Measurements from ENCODE around the gene TTLL7. TPM values are rescaled to one million over a fixed set of nuclear protein-coding genes. Genes with fewer than 3 reads are reported as not detected.
"Not testable (repeated sequence)": the region's sequence is repeated elsewhere in the genome, so short reads cannot be mapped to it uniquely, and the experiment has no call there.

Gene TTLL7
- total and polyA plus RNA-seq, 2 donors (not counting 1 experiment from before 2014, with no cell fraction given): 0.01 TPM; not detected in 1

GRCh38 chr1:83917959-83918358 is 81.0 kb downstream of the TTLL7 start:
- Histone ChIP-seq H3K9ac (ENCODE audit: low read length) (no peak overlapping the region), H3K4me3 (ENCODE audit: control extremely low read depth in 1 of 5, extremely low read depth in 1 of 5, insufficient read depth in 1 of 5, low read depth in 2 of 5, low read length in 4 of 5) (no peak overlapping the region), H4K20me1 (ENCODE audit: control insufficient read depth, insufficient read depth, low read length, poor library complexity, severe bottlenecking) (no peaks in the 10 kb centered on the region), H3K4me1 (ENCODE audit: control insufficient read depth in 2 of 2, insufficient read depth in 2 of 2, low read length in 2 of 2) (no peaks in the 10 kb centered on the region), H3K27ac (ENCODE audit: low read length in 2 of 2) (no peak overlapping the region), H2AFZ (ENCODE audit: insufficient read depth, low read depth, low read length, poor library complexity, severe bottlenecking) (no peak overlapping the region), H3K27me3 (replicated peaks in 1 of 4; ENCODE audit: control extremely low read depth in 1 of 4, control insufficient read depth in 3 of 4, insufficient read depth in 4 of 4, low read length in 3 of 4) (peaks cover 0 to 2% (median 0%) of the 10 kb centered on the region in 4 experiments), H3K79me2 (ENCODE audit: control insufficient read depth, insufficient read depth, low read length) (no peaks in the 10 kb centered on the region), H3K9me3 (ENCODE audit: control extremely low read depth in 1 of 3, control insufficient read depth in 2 of 3, insufficient read depth in 1 of 3, low read length in 2 of 3) (no peaks in the 10 kb centered on the region), H3K4me2 (replicated peaks; ENCODE audit: low read depth, low read length, poor library complexity, severe bottlenecking) (no peak overlapping the region), H3K36me3 (replicated peaks in 1 of 2; ENCODE audit: control extremely low read depth in 1 of 2, control insufficient read depth in 1 of 2, extremely low read depth in 1 of 2, insufficient read depth in 2 of 2, low read length in 1 of 2) (no peaks in the 10 kb centered on the region)
- Mint-ChIP-seq H3K4me3 (no peak overlapping the region), H3K27ac (no peak overlapping the region), H3K4me1 (no peaks in the 10 kb centered on the region), H3K9me3 (ENCODE audit: insufficient read depth) (peaks cover 2% of the 10 kb centered on the region), H3K27me3 (peaks cover 13% of the 10 kb centered on the region)
- DNase-seq (no peak), ATAC-seq (ENCODE audit: low read depth) (no peak)
- POLR2A ChIA-PET: no interaction called here
- TF ChIP-seq EZH2 (IDR thresholded peaks at IDR 0.05; ENCODE audit: borderline replicate concordance, insufficient read depth, low read depth, low read length, poor library complexity, severe bottlenecking) (no peak), CTCF (IDR thresholded peaks at IDR 0.05) (no peak)
- WGBS (ENCODE audit: insufficient coverage): no CpG with 5 or more reads among the region's 1 CpG
- CTCF ChIA-PET: interaction anchor here (0.9 to 2.1 kb wide), 4 partner anchors 8 to 854 kb away, joined by 4 to 12 read pairs (median 6); no protein-coding TSS in a partner anchor
- intact Hi-C loops (cut with micrococcal nuclease): no loop called here

- H3K27me3 ChIP-seq (replicated peaks in 1 of 4; ENCODE audit: control extremely low read depth in 1 of 4, control insufficient read depth in 3 of 4, insufficient read depth in 4 of 4, low read length in 3 of 4); H2AFZ ChIP-seq (ENCODE audit: insufficient read depth, low read depth, low read length, poor library complexity, severe bottlenecking); H3K27ac Mint-ChIP-seq; H3K9me3 Mint-ChIP-seq (ENCODE audit: insufficient read depth); H3K9ac ChIP-seq (ENCODE audit: low read length); H3K4me3 ChIP-seq (ENCODE audit: control extremely low read depth in 1 of 5, extremely low read depth in 1 of 5, insufficient read depth in 1 of 5, low read depth in 2 of 5, low read length in 4 of 5); H3K4me3 Mint-ChIP-seq; H3K4me1 Mint-ChIP-seq; H3K79me2 ChIP-seq (ENCODE audit: control insufficient read depth, insufficient read depth, low read length); H3K36me3 ChIP-seq (replicated peaks in 1 of 2; ENCODE audit: control extremely low read depth in 1 of 2, control insufficient read depth in 1 of 2, extremely low read depth in 1 of 2, insufficient read depth in 2 of 2, low read length in 1 of 2); H3K9me3 ChIP-seq (ENCODE audit: control extremely low read depth in 1 of 3, control insufficient read depth in 2 of 3, insufficient read depth in 1 of 3, low read length in 2 of 3); CTCF ChIA-PET; DNase-seq; H3K4me1 ChIP-seq (ENCODE audit: control insufficient read depth in 2 of 2, insufficient read depth in 2 of 2, low read length in 2 of 2); ATAC-seq (ENCODE audit: low read depth); H4K20me1 ChIP-seq (ENCODE audit: control insufficient read depth, insufficient read depth, low read length, poor library complexity, severe bottlenecking); POLR2A ChIA-PET; H3K27ac ChIP-seq (ENCODE audit: low read length in 2 of 2); H3K4me2 ChIP-seq (replicated peaks; ENCODE audit: low read depth, low read length, poor library complexity, severe bottlenecking); intact Hi-C loops (cut with micrococcal nuclease): not testable (repeated sequence)
- WGBS (ENCODE audit: insufficient coverage): no CpG with 5 or more reads among the region's 1 CpG
- H3K27me3 Mint-ChIP-seq: peaks cover 13% of the 10 kb centered on the region
These were observed 82.8 kb downstream of the TTLL7 start for GRCh38 chr1:83916094-83916493.

All from B cell (primary cell).